NCI-H2081 (cell line): ENCODE results near the gene ATP8A2.
"Not testable (repeated sequence)": the region's sequence is repeated elsewhere in the genome, so short reads cannot be mapped to it uniquely, and the experiment has no call there.

Experiments
- DNase-seq, 2 experiments: peaks; one replicate each; lab custom pipeline; 2025; lab: John Stamatoyannopoulos, UW

Gene ATP8A2

DNA sequence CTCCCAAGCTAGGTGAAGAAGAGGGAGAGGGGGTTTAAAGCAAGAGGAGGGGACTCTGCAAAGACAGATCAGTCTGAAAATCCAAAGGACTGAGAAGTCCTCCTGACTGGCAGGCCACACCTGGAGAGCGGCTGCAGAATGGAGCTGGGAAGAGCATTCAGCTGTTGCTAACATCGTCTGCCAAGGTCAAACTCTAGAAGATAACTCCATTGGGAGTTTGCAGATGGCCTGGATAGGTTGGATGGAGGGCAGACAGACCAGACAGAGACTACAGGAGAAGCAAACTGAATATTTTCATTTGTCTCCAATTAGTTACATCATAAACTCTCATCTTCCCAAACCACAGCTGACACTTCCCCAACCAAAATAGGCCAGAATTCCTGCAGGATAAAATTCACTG is 699.9 kb downstream of the ATP8A2 start:
- DNase-seq = no peak

DNA sequence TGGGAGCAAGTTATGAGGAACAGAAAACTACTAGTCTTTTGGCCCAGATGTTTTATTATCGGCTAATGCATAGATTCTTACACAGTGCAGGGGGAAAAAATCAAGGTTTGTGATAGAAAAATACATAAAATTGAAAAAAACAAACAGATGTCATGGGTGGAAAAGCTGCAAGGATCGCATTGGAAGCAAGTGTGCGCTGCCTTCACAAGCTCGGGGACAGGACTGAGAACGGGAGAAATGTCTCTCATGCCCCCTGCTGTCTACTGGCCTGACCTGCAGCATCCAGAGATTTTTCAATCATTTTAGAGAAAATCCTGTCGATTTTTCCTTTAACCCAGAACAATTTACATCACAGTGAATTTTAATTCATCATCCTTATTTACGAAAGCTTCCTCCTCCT is 700.6 kb downstream of the ATP8A2 start:
- not testable (repeated sequence) for DNase-seq

DNA sequence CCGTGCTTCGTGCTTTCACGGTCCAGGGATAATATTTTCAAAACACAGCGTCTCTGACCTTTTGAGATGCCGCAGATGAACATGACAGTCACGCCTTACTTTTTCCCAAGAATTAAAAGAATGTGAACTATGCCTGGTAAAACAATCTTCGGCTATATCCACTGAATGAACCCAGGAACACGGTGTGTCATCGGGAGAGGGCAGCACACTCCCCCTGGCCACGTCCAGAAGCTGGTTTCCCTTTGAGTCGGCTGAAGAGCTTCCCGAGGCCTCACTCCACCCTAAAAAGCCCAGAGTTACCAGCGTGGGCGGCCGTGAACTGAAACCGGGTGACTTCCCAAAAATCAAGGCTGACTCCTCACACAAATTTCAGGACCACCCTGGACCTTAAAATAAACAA is 702.9 kb downstream of the ATP8A2 start:
- no peak for DNase-seq
